AG09319 (cell line): Measurements from ENCODE around the gene FIGNL2.

Experiments used
- DNase-seq: peaks from one replicate; pipeline ENCODE4 v3.0.0-alpha.2; 2010; ENCODE audit warnings: low read depth; ENCODE audit errors: extremely low read depth
- CTCF ChIP-seq: IDR thresholded peaks from 2 replicates; pipeline ENCODE4 v1.5.1; 2011; ENCODE audit warnings: low read depth, mild to moderate bottlenecking, inconsistent platforms, low read length, moderate library complexity

Gene FIGNL2

DNA sequence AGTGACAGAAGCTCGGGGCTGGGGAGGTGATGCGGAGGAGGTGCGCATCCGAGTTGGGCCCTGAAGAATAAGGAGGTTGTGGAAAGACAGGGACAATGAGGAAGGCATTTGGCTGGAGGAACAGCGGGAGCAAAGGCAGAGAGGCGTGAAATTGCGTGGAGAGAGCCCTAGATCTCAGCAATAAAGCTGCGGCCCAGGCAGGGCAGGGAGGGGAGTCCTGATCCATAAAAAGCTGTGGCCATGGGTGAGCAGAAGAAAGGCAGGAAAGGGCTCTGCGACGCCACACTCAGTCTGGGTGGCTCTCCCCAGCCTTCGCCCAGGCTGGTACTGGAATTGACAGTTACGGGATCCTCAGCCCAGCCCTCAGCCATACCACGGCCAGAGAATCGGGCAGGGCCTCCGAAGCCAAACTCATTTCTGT is 2.2 kb downstream of the FIGNL2 start:
- TF ChIP-seq CTCF = no peak
- DNase-seq = no peak

GRCh38 chr12:51845482-51845881 is 3.0 kb downstream of the FIGNL2 start:
- TF ChIP-seq CTCF = no peak
- no peak for DNase-seq

DNA sequence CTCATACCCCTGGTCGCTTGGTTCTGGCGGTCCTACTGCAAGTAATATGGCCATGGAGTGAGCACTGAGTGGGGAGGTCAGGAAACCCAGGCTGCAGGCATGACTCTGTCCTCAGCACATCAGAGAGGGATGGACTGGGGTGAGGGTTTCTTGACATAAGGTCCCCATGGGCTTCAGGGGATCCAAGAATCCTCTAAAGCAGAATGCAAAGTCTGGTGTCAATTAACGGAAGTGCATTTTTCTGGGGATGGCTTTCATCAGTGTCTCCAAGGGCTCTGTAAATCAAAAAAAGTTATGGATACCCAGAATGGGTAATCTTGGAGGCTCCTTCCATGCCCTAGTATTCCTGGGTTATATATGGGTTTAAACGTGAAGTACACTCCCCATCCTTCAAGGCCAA is 3.7 kb downstream of the FIGNL2 start:
- DNase-seq = no peak
- TF ChIP-seq CTCF = no peak

DNA sequence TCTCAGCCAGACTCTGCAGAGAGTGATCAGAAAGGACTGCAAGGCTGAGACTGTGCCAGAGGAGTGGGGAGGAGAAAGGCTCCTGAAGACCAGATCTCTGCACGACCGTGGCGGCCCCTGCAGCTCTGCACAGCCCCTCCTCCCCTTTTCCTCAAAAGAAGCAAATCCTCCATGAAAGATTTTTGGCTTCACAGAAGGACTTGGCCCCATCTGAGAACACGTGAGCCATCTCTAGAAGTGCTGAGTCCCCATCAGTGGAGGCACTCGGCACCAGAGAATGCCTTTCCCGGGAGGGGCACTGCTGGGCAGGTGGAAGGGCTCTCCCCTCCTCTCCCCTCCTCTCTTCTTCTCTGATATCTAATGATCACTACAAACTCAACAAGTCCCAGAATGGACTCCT is 6.8 kb downstream of the FIGNL2 start:
- TF ChIP-seq CTCF = no peak
- DNase-seq = no peak

GRCh38 chr12:51840966-51841365 is 7.6 kb downstream of the FIGNL2 start:
- TF ChIP-seq CTCF = no peak
- no peak for DNase-seq

DNA sequence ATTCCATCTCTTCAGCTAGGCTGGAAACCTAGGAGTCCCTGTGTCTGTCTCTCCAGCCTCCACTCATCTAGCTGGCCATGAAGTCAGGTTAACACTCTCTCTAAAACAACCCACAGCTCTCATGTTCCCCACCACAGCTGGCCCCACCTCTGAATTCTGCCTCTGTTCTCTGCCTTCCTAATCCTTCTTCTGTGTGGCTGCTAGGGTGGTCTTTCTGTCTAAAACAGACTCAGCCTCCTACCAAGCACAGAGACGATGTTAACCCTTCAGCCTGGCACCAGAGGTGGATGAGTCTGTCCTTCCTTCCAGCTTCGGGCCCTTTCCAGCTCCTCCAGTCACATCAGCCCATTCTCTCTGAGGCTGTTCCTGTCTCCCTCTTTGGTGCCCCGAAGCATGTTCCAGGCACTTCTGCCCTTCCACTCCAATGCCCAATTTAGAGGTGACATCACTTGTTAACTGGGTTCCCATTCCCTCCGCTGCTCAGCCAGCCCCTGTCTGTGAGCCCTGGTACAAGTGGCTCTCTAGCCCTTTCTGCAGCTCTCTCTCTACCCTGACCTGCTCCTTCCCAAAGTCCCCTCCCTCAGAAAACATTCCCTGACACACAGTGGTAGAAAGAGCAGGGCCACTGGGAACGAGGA is 9.1 kb downstream of the FIGNL2 start:
- DNase-seq = no peak
- TF ChIP-seq CTCF = no peak

- no peak for DNase-seq
Measured at GRCh38 chr12:51838762-51839161, 9.8 kb downstream of the FIGNL2 start.

More at GRCh38 chr12:51838762-51839161, 9.8 kb downstream of the FIGNL2 start:
- TF ChIP-seq CTCF = no peak
